Activated CD4-positive, alpha-beta T cell treated with anti-CD3 and anti-CD28 coated beads, Interleukin-2, amount 50 U/mL, for 16 hours (primary cell): ENCODE data around the gene ENG.
"Not testable (repeated sequence)": the region's sequence is repeated elsewhere in the genome, so short reads cannot be mapped to it uniquely, and the experiment has no call there.

Source experiments
- DNase-seq: peaks from one replicate; pipeline ENCODE4 v3.0.0-alpha.2; 2020

Gene ENG

DNA sequence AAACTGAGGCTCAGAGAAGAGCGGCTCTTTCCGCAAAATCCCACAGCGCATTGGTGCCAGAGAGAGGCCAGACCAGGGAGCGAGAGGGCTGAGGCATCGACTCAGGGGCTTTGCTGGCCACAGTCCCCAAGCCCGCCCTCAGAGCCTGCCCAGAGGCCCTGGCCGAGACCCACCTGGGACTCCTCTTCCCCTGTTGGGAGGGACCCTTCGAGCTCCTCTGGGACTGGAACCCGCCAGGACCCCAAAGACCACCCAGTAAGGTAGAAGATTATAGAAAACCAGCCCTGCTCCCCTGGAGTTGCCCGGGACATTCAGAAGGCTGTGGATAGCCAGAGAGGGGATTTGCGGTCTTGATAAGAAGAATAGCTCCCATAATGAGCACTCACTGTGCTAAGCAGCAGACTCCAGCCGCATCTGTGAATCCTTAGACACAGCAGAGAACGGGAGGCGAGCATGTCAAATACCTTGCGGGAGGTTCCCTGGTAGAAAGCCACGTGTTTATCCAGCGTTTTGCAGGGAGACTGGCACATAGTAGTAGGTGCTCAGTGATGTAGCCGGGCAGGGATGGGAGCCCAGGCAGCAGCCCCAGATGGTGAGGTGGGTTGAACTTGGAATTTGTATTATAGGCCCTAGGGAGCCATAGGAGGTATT, 23.7 kb upstream of the ENG start:
- DNase-seq, result no peak

DNA sequence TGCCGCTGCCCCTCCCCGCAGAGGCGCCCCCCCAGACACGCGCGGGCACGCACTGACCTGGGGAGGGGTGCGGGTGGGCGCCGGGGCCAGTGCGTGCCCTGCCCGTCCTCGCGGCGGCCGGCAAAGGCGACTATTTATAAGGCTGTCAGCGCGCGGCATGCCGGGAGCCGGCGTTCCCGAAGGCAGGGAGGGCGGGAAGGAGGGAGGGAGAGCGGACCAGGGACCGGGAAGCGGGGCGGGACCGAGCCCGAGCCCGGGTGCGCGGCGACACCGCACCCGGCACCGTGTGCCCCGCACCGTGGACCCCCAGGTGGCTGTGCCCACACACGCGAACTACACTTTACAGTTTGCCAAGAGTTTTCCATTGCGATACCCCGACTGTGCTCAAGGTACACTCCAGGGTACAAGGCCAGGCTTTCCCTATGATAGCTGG, 23.1 kb upstream of the ENG start, which contains the start of gene AK1:
Gene AK1 (minus strand): TSS at position 110 of the 433 bp plus-strand sequence. CDS start 3,058 bp downstream, outside the sequence.
- no peak for DNase-seq

DNA sequence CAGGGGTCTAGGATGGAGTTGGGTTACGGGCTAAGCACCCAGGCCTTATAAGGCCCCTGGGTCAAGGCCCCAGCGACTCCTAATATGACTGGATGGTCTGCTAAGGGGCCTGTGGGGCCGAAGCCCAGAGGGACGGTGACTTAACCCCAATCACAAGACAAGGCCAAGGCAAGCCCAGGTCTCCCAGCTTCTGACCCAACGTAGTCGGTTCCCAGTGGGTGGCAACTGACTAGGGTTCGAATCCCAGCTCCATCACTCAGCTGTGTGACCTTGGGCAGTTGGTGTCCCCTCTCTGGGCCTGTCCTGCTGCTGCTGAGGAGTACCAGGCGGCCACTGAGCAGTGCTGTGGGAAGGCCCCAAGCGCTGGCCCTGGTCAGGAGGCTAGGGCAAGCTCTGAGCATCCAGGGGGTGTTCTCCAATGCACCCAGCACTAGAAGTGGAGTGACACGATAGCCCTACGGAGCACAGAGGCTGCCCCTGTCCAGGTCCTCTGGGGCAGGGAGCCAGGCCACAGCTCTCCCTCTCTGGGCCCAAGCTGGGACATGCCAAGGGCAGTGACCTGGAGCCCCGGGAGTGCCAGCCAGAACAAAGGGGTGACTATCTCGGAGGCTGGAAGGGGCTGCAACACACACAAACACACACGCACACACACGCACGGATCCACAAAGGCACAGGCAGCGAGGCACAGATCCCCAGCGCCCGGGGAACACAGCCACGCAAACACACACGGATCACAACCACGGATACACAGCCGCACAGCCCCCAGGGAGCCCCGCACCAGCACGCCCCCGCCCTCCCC, 22.5 kb upstream of the ENG start:
- no peak for DNase-seq

DNA sequence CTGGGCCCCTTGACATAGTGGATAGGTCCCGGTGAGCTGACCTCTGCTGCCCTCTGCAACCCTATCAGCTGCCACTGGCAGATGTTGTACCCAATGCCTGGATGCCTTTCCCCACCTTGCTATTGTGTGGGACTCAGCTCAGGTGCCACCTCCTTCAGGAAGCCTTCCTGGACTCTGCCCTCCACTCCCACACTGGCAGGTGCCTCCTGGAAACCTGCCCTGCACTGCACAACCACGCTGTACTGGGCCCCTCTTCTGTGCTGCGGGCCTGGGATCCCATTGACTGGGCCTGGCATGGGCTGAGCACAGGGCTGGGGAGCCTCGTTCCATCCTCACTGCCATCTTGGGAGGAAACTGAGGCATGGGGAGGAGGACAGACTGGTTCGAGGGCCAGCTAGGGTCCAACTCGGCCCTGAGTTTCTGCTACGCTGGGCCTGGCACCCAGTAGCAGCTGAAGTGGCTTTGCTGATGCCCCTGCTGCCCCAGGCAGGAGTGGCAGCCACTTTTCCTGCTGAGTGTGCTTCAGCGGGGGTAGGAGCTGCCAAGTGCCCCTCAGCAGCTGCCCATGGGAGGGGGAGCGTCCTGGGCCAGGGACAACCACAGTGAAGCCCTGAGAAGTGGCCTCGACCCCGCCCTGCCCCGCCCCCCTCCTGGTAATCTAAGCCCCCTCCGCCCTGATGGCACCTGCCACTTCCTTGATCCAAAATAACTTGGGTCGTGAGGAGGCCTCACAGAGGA, 21.7 kb upstream of the ENG start:
- no peak for DNase-seq

DNA sequence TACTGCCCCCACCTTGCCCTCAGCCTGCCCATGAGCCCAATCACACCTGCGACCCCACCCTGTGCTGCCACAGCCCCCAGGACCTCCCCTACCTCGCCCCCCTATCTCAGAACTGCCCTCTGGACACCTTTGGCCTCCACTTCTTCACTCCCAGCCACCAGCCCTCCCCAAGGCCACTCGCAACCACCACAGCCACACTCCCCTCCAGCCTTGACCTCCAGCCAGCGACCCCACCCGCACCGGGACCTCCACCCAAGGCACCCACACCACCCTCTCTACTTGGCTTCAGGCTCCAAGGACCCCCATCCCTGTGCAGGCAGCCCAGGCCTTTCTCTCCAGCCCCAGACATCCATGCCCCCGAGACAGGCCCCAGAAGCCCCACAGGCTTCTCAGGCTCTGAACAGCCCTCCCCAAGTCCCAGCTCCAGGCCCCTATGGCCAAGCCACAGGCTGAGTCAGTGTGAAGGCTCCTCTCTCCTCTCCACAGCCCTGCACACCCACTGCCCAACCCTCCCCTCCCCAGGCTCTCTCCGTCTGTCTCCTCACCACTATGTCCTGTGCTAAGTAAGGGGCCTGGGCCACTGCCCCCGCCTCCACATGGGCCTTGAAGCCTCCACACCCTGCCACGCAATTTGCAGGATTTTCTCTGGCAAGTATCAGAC, 21.0 kb upstream of the ENG start:
- no peak for DNase-seq

DNA sequence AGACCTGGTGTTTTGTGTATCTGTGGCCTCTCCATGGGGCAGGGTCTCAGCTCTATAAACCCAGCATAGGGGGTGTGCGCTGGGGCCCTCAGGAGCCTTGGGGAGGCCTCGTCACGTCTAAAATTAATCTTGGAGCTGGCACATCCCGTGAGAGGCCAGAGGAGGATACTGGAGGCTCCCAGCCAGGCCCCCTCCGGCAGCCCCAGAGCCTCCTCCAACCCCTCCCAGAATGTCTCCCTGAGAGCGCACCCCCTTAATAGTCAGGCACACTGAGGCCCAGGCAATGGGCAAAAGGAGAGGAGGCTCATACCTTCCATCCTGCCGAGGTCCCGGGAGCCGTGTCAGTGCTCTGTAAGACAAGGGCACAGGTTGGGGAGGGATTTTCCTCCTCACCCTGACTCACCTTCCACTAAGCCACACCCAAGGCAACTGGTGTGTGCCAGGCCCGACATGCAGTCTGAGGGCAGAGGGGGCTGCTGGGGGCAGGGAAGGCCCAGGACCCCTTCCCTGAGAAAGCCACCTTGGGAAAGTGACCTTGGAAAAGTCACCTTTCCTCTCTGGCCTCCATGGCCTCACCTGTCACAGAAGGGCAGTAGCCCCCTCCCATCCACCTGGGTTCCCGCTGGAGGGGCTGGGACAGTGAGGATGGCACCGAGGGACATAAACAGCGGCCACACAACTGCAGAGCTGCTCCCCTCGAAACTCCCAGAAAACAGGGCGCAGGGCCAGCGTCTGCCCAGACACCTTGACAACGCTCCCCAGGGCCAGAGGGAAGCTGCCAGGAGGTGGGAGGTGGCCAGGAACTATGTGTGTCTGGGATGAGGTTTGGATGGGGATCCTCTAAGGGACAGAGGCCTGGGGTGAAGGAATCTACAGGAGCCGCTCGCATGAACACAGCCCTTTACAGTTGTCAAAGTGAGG, 20.1 kb upstream of the ENG start:
- DNase-seq, result no peak

DNA sequence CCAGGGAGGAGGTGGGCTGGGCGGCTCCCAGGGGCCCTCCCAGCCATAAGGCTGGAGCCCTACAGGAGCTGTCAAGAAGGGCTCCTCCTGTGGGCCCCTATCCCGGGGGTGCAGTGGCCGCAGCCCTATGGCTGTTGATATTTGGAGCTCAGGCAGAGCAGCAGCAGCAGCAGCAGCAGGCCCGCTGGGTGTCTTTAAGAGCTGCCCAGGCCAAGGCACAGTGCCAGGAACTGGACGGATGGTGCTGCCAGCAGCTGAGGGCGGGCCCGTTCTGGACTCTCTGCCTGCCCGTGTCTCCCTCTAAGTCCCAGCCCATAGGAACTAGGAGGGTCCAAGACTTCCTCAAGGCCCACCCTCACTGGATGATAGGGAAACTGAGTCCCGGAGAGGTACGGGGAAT, 19.4 kb upstream of the ENG start:
- DNase-seq, result no peak

DNA sequence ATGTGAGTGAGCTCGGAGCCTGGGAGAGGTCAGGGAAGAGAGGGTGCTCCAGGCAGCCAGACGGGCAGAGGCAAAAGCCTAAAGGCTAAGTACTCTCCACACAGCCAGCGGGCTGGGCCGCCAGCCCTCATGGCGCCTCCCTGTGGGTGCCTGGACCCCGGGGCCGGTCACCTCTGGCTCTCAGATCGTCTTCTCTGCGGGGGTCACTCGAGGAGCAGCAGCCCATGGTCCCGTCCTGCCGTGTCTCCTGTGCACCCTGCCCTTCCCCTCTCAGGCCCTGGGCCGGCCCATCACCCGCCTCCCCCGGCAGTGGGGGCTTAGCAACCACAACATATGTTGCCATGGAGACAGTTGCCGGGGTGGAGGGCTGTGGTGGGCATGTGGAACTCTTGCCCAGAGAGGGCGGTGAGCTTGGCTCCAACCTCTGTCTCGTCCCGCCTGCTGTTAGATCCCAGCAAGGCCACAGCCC, 18.8 kb upstream of the ENG start:
- no peak for DNase-seq

DNA sequence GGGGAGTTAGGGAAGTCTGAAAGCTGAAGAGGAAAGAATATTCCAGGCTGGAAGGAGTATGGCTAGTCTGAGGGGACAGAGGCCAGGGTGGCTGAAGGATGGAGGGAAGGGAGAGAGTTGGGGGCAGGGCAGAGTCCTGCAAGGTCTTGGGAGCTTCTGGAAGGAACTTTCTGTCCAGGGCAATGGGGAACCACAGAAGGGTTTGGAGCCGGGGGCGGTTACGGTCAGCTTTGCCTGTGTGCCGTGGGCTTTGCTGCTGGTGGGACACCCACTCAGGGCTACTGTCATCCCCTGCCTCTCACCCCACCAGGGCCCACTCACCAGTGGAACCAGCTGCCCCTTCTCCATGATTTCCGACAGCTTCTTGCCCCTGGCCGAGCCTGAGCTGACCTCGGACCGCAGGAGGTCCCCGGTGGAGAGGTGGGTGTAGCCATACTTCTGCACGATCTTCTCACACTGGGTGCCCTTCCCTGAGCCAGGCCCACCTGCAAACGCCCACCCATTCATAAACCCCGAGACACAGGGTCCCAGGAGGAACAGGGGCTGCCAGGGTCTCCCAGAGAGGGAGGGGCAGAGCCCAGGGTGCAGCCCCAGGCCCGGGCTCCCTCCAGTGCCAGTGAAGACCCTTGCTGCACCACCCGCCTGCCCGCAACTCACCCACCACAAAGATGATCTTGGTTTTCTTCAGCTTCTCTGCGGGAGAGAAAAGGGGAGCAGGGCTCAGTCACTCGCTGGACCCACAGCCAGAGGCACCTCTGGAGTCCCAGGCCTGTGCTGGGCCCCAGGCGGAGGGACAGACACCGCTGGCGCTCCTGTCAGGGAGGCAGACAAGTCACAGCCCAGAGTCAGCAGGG, 18.1 kb upstream of the ENG start:
- DNase-seq, result no peak

DNA sequence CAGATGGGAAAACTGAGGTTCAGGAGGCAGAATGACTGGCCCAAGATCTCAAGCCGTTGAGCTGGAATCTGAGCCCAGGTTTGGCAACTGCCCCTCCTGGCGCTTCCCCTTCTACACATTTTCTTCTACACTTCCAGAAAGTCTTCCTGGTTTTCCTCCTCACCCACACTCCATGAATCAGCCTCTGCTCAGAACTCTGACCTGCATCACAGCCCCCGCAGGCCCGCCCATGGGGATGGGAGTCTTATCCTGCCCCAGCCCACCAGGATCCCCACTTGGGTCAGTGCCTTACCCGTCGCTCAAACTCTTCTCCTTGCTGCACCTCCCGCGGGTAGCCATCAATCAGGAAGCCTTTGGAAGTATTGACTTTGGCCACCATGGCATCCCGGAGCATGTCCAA, 17.1 kb upstream of the ENG start:
- no peak for DNase-seq

DNA sequence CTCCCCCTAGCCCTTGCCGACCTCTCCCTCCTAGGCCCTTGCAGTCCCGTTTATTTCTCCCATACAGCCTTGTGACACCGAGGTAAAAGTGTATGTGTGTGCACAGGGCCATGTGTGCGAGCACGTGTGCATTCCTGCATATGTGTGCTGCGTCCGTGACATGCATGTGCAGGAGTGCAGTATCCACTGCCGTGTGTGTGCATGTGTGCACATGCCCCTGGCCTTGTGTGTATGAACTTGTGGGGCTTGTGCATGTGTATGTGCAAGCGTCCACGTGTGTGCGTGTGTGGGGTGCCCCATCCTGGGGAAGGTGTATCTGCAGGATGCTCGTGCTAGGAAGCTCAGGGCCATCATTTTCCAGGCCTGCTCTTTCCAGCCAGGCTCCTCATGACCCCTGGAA, 16.4 kb upstream of the ENG start:
- no peak for DNase-seq

DNA sequence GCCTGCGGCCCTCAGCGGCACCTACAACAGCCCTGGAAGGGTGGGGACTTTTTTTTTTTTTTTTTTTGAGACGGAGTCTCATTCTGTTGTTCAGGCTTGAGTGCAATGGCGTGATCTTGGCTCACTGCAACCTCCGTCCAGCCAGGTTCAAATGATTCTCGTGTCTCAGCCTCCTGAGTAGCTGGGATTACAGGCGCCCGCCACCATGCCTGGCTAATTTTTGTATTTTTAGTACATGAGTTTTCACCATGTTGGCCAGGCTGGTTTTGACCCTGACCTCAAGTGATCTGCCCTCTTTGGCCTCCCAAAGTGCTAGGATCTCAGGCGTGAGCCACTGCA, 15.7 kb upstream of the ENG start:
- DNase-seq, result not testable (repeated sequence)

DNA sequence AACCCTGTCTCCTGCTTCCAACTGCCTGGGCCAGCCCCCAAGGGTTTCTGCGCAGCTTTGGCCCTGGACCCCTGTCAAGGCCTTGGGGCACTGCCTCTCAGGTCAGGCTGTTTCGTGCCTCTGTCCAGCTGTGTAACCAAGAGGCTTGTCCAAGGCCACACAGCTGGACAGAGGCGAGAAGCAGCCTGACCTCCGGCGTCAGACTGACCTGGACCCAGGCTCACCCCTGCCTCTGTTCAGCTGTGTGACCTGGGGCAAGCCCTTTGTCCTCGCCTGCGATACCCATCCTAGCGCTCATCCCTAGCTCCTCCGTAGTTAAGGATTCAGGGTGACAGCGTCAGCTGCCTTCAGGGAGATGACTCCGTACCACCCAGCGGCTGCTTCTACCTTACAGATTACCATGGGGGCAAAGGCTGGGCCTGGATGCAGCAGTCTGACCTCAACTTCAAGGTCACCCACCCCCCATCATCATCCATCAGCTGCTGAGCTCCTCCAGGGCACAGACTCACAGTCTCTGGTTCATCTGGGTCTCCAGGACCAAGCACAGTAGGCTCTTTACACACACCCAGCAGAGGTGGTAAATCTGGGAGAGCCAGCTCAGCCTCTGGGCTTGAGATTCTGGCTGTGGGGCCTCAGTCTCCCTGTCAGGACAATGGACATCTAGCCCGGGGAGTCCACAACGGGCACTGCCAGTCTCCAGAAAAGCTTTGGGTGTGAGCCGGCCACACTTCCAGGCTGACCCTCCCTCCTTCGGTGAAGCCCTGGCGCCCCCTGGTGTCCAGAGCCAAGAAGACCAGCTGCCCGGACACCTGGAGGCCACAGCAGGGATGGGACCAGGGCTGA, 15.1 kb upstream of the ENG start:
- peak; percentile 87 for DNase-seq

DNA sequence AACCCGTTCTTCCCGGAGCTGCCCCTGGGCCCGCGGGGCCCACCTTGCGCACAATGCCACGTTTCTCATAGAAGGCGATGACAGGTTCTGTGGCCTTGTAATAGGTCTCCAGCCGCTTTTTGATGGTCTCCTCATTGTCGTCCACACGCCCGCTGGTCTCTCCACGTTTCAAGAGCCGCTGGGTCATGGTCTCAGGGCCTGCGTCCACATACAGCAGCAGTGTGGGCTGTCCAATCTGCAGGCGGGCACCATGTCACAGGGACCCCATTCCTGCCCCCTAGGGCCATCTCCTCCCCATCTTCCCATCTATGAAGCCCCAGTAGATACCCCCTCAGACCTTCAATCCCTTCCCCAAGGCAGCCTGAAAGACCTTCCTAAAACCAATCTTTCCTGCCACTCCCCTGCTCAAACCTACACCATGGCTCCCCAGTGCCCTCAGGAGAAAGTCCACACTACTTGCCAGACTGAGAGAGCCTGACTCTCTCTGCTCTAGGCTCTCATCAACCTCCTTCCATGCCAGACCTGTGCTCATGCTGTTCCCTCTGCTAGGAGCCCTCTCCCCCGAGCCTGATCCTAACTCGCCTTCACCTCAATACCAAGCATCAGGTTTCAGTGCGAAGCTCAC, 13.9 kb upstream of the ENG start:
- DNase-seq, result no peak

DNA sequence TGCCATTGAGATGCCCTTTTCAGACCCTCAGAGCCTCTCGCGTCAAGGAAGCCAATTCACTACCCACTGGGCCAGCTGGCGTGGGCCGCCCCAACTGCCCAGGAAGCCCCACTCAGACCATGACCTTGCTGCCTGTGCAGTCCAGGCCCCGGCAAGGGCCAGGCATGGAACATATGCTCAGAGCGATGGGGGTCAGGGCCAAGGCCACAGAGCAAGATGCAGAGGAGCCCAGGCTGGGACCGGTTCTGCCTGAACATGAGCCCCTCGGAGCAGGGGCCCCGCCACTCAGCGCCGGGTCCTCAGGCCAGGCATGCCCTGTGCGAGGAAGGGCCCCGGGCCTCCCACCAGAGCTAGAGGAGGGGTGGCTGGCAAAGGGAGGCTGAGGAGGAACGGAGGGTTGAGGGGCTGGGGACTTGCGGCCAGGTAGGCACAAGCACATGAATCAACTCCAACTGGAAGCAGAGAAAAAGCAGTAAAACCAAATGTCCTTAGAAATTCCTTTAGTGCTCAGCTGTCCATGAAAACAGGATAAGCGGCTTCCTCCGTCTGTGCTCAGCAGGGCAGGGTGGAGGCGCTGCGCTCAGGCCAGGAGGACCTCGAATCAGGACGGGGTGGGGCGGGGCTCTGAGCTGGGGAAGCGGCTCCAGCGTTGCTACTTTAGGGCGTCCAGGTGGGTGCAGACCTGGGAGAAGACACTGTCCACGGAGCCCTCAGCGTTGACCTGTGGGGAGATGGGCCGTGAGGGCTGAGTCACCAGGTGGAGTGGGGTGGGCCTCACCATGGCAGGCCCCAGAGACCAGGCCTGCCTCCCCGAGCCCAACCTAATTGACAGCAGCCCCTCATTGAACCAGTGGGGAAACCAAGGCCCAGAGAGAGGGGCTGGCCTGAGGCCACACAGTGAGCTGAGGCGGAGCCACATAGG, 13.2 kb upstream of the ENG start:
- DNase-seq, result no peak

DNA sequence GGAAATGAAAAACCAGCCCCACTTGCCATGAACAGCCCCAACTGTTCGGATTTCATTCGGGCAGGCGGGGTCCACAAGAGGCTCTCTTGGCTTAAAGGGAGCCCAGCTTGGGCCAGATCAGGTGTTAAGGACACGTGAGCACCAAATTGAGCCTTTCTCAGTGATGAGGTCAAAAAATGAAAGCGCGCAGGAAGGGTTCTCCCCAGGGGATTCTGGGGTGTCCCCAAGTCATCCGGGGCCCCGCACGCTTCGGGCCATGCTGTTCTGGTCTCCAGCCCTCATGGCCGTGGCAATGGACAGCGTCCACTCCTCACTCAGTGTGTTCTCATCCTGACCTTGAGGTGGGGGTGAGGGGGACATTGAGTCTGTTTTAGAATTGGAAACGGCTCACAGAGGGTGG, 12.1 kb upstream of the ENG start:
- DNase-seq, result no peak

DNA sequence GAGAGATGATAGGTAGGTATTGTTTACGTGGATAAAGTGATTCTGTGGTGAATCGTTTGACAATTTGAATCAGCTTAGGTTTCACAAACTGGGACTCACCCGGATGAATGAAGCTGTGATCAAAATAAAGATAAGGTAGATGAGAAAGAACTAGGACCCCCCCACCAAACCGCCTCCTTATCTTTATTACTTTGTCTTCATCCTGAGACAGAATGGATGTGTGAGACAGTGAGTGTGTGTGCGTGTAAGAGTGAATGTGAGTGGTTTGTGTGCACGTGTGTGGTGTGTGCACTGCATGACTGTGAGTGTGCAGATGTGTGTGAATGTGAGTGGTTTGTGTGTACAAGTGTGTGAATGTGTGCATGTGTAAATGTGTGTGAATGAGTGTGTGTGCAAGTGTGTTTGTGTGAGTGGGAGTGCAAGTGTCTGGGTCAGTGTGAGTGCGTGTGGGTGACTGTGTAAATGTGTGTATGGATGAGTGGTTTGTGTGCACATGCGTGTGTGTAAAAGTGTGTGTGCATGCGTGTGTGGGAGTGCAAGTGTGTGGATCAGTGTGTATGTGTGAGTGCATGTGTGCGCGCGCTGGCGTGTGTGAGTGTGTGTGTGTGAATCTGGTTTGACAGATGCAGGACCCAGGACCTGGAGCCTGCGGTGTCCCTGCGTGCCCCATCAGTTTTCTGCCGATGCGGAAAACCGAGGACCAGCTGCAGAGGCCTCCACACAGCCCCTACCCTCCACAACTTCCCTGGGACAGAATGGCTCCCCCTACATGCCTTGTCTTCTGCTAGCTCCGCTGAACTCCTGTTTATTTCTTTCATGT, 11.4 kb upstream of the ENG start:
- DNase-seq, result peak; percentile 62

DNA sequence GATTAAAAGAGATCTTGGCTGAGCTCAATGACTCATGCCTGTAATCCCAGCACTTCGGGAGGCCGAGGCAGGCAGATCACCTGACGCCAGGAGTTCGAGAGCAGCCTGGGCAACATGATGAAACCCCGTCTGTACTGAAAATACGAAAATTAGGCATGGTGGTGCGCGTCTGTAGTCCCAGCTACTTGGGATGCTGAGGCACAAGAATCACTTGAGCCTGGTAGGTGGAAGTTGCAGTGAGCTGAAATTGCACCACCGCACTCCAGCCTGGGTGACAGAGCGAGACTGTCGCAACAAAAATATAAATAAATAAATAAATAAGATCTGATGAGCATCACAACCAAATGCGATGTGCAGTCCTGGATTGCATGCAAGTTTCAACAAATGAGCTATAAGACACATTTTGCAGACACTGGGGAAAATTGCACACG, 8.7 kb upstream of the ENG start:
- no peak for DNase-seq
